Tongue (tissue), 2 donors: Measurements from ENCODE around the gene CDH23. TPM values are rescaled to one million over a fixed set of nuclear protein-coding genes. Genes with fewer than 3 reads are reported as not detected.

Experiments
- DNase-seq: peaks from one replicate; pipeline ENCODE4 v3.0.0-alpha.2; 2015
- total RNA-seq: library from RNA; depleted of rRNA; stranded (reverse); fragments of >200 nt; gene quantifications from one replicate; pipeline ENCODE4 v1.2.3, GENCODE V29; 2014

Gene CDH23
- total RNA-seq, 1 donor from 2014 or later, result 12.2 TPM

DNA sequence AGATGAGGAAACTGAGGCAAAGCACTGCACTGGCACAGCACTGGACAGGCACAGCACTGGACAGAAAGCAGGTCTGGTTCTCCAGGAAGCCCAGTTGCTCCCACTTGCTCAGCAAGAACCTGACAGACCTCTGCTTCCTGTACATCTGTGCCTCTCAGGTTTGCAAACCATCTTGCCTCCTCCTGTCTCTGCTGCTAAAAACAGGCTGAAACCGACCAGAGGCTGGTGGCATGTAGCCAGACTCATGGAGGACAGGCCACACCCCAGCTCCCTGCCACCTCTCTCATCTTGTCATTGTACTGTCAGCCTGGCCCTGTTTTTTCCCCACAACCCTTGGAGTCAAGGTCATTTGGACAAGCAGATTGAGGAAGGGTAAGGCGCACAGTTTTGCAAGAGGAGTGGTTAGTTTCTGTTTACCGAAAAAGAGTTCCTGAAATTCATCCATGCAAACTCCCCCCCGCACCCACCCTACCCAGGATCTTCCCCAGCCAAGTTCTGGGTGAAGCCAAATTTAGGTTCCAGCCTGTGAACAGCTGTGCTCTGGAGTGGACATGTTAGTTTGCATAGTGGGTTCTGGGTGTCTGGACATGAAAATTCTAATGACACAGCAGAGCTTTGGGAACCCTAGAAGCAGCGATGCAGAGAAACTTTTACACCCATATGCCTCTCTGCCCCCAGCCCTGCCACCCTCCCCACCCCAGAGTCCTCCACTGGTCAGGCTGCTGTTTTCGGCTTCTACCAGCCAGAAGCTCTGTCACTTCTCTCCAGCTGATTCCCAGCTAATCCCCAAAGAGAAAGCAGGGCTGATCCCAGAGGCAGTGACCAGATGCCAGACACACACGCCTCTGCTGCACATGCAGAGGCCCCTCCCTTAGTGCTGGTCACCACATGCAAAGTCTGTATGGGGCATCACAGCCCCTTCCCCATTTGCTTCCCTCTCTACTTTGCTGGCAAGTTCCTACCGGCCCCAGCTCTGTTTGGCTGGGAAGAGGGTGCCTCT is 331.3 kb downstream of the CDH23 start:
- DNase-seq, result peak; percentile 90

DNA sequence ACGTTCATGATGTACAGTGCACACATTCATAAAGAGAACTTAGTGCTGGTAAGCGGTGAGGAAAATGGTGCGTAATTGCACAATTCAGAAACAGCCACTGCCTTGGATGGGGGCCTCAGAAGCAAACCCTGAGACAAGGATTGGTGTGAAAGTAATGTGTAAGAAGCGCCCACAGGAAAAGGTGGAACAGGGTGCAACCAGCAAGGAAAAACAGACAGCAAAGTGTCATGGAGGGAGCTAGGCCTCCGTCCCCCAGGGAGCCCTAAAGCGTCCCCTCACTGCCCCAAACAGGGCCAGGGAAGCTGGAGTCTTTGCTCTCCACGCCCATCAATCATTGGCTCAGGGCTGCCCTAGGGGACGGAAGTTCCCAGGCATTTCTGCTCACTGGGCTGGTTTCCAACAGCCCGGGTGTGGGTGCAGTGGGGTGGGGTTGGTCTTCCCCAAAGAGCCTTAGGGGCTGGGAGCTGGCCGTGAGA is 332.5 kb downstream of the CDH23 start:
- peak; percentile 66 for DNase-seq

- no peak for DNase-seq
Observed at GRCh38 chr10:71731791-71732190, 335.1 kb downstream of the CDH23 start.

DNA sequence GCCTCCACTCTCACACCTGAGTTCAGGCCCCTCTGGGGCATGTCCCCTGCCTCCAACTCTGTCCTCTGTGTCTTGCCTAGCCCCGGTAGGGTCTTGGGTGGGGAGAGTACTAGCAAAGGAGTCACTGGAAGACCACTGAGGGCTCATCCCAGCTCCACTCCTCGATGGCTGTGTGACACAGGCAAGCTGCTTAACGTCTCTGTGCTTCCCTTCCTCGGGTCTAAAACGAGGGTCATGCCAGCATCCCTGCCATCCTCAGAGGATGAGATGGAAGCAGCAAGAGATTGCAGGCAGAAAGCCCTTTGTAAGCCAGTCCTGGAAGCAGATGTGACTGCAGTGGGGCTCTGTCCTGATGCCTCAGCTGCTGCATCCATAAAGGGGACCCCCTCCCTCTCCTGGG is 338.1 kb downstream of the CDH23 start:
- no peak for DNase-seq

GRCh38 chr10:71735709-71736569 is 339.2 kb downstream of the CDH23 start:
- DNase-seq, result no peak

- DNase-seq, result peak; percentile 47
Observed at GRCh38 chr10:71736570-71736952, 339.8 kb downstream of the CDH23 start.

DNA sequence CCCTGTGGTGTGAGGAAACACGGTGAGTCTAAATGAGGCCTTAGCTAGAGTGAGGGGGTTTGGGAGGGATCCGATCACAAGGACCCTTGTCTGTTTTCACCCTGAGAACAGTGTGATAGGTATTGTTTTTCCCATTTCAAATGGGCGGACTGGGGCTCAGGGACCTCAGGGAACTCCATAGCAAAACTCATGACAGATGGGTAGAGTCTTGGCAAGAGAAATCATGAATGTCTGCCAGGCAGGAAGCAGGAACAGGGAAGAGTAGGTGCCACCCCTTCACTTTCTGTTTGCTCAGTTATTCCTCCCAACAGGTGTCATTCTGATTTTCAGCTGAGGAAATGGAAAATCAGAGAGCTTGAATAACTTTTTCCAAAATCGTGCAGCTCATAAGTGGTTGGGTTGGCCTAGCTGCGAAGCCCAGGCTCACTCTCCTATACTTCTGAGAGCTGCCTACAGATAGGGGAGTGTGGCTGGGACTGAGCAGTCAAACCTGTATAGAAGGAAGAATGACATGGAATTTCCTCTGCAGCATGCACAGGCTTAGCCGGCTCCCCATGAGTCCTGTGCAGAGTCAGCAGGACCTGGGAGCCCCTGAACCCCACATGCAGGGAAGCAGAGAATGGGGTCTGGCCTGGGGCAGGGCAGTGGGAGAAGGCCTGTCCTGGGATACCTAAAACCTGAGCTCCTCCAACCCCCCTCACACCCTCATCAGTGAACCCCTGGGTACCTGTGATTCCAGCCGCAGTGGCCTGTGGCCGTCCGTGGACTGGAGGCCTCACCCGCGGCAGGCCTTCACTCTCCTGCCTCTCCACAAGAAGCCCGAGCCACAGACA is 340.5 kb downstream of the CDH23 start:
- peak; percentile 48 for DNase-seq

- no peak for DNase-seq
Observed at GRCh38 chr10:71737834-71738197, 341.1 kb downstream of the CDH23 start.

- no peak for DNase-seq
Observed at GRCh38 chr10:71739358-71739900, 342.7 kb downstream of the CDH23 start.

DNA sequence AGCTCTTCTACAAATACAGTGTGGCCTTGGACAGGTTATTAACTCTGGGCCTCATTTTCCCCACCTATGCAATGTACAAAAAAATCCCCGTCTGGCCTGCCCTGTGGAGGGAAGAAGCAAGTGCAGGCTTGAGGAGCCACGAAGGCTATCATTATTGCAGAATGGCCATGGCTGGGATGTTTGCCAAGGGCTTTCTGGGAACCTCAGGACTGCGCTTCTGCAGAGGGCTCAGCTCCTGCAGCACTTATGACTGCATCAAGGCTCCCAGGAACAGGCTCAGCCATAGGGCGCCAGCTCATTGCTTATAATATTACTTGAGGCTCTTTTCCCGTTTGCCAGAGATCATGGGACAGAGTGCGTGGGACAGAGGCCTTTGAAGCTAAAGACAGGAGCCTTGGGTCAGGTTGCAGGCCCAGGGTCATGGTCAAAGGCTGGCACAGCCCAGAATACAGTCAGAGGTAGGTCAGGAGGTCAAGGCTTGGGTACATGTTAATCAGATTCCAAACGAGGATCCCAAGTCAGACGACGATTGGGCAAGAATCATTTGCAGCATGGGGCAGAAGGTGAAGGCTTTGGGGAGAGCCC is 343.4 kb downstream of the CDH23 start:
- DNase-seq, result no peak

DNA sequence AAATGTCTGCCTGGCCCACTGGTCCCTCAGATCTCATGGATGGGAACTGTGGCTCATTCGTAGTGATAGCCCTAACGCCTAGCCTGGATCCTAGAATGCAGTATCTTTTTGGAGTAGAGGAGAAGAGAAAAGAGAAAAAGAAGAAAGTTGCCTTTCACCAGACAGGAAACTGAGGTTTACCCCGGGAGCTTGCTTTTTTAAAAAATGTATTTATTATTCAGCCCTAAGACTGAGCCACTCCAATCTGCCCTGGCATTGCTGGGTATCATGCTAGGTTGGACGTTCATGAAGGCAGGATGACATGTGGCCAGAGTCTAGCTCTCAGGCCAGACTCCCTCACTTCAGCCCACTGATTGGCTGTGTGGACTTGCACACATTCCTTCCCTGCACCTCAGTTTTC is 344.3 kb downstream of the CDH23 start:
- DNase-seq, result no peak

DNA sequence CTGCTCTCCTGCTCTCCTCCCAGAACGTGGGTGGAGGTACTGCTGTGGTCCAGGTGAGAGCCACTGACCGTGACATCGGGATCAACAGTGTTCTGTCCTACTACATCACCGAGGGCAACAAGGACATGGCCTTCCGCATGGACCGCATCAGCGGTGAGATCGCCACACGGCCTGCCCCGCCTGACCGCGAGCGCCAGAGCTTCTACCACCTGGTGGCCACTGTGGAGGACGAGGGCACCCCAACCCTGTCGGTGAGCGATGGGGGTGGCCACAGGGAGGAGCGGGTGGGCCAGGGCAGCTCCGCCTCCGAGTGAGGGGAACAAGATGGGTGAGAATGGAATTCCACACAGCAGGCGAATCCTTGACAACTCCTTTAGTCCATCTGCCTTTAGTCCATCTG is 345.0 kb downstream of the CDH23 start:
- DNase-seq, result no peak

GRCh38 chr10:71742301-71743088 is 345.8 kb downstream of the CDH23 start:
- no peak for DNase-seq

DNA sequence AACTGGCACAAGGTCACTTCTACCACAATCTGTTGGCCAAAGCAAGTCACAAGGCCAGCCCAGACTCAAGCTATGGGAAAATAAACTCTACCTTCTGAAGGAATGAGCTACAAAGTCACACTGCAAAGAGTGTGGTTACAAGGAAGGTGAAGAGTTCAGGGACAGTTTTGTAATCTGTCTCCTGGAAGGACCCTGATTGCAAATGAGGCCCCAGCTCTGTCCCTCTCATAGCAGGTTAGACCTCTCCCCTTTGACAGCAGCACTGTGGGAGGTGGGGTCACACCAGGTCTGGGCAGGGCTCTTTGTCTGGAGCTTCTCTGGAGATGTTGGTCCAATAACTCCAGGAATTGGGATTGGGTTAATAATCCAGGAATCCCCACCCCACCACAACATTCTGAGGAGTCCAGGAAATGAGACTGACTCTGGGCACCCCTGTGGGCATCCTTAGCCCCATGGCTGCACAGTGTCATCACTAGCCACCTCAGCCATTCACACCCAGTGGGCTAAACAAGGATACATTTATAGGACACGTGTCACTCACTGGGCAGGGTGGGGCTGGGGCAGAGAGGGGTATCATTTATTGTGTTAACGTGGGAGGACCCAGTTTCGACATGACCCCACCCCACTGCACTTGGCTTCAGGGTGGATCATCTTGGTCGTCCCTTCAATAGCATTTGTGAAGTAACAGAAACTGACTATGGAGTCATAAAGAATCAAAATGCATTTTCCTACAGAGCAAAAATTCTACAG is 346.5 kb downstream of the CDH23 start:
- DNase-seq, result no peak

DNA sequence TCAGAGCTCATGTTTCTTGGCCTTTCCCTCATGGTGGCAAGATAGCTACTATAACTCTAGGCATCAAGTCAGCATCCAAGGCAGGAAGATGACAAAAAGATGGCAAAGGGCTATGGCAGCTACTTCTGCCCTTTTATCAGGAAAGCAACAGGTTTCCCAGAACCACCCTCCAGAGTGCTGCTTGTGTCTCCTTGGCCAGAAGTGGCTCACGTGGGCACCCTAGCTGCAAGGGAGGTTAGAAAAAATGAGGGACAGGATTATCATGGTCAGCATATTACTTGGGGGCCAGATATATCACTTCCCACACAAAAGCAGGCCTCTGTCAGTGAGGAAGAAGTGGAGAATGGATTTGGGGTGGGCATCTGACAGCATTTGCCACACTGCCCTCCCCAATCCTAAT is 347.1 kb downstream of the CDH23 start:
- no peak for DNase-seq

DNA sequence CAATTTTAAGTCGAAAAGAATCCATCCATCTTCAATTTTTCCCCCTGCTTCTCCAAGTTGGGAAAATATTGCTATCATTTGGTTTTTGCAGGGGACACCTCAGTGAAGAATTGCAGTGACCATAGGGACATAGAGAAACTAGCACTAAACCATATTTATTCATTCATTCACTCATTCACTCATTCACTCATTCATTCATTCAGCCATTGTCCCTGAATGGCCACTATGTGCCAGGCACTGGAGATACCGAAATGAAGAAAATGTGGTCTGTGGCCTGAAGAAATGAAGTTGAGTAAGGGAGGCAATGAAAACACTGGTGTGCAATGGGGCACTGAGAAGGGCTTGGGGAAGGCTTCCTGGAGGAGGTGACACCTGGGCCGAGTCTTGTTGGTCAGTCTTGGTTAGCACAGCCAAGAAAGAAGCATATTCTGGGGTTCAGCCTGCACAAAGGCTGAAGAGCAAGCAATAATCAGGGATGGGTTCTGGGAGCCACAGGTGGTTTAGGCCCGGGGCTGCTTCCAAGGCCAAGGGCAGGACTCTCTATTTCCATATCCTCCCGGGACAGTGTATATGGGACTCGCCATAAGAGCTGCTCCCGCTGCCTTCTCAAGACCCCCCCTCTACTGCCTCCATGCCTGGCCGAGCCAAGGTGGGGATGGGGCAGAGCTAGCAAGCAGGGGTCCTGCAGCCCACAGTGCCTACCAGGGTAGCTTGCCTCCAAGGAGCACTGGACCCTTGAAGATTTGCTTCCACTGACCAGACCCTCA is 348.4 kb downstream of the CDH23 start:
- DNase-seq, result no peak

- peak; percentile 41 for DNase-seq
Observed at GRCh38 chr10:71745664-71746250, 349.0 kb downstream of the CDH23 start.

- DNase-seq, result peak; percentile 21
Observed at GRCh38 chr10:71746344-71747037, 349.8 kb downstream of the CDH23 start.
